ENCODE results near the gene AKAP9. TPM values are rescaled to one million over a fixed set of nuclear protein-coding genes. Genes with fewer than 3 reads are reported as not detected.
"Not testable (repeated sequence)": the region's sequence is repeated elsewhere in the genome, so short reads cannot be mapped to it uniquely, and the experiment has no call there.

Gene AKAP9
- polyA plus RNA-seq, 1 experiment, result 7.4 TPM

GRCh38 chr7:91927912-91928311 lies 12.8 kb upstream of the AKAP9 start:
- ChIA-PET CTCF (interaction anchor here (0.5 to 1.1 kb wide), 2 partner anchors 48 to 115 kb away, joined by 3 read pairs; no protein-coding TSS in a partner anchor), POLR2A (no interaction called here)
- H3K4me3 ChIP-seq (ENCODE audit: low read depth, low read length), result no peak overlapping the region
- H3K27me3 ChIP-seq (ENCODE audit: control insufficient read depth, insufficient read depth, low read length), result peaks cover 2% of the 10 kb centered on the region; the same call in 1 of the 2 replicates
- no peak for TF ChIP-seq CTCF (IDR thresholded peaks at IDR 0.05; ENCODE audit: insufficient read depth, low read depth, low read length)
- H3K36me3 ChIP-seq (ENCODE audit: control insufficient read depth, insufficient read depth, low read length), result no peaks in the 10 kb centered on the region
- no peak for DNase-seq (ENCODE audit: low read depth)

GRCh38 chr7:91929463-91929862 lies 11.2 kb upstream of the AKAP9 start:
- TF ChIP-seq CTCF (IDR thresholded peaks at IDR 0.05; ENCODE audit: insufficient read depth, low read depth, low read length), result no peak
- no peak for DNase-seq (ENCODE audit: low read depth)
- H3K4me3 ChIP-seq (ENCODE audit: low read depth, low read length), result no peak overlapping the region
- POLR2A ChIA-PET, result no interaction called here
- peaks cover 2% of the 10 kb centered on the region; the same call in 1 of the 2 replicates for H3K27me3 ChIP-seq (ENCODE audit: control insufficient read depth, insufficient read depth, low read length)
- CTCF ChIA-PET, result no interaction called here
- H3K36me3 ChIP-seq (ENCODE audit: control insufficient read depth, insufficient read depth, low read length), result no peaks in the 10 kb centered on the region

- POLR2A ChIA-PET, result no interaction called here
- TF ChIP-seq CTCF (IDR thresholded peaks at IDR 0.05; ENCODE audit: insufficient read depth, low read depth, low read length), result no peak
- Histone ChIP-seq H3K36me3 (ENCODE audit: control insufficient read depth, insufficient read depth, low read length) (no peaks in the 10 kb centered on the region), H3K27me3 (ENCODE audit: control insufficient read depth, insufficient read depth, low read length) (no peaks in the 10 kb centered on the region), H3K4me3 (ENCODE audit: low read depth, low read length) (peak overlapping the region; percentile 66)
- DNase-seq (ENCODE audit: low read depth), result no peak
- CTCF ChIA-PET, result interaction anchor here (0.7 to 1.9 kb wide), 3 partner anchors 60 to 109 kb away, joined by 3 to 4 read pairs (median 4); partner anchors contain the start of gene MTERF1
These were observed 491 bp upstream of the AKAP9 start for GRCh38 chr7:91940171-91940570.

- Histone ChIP-seq H3K36me3 (ENCODE audit: control insufficient read depth, insufficient read depth, low read length) (no peaks in the 10 kb centered on the region), H3K4me3 (ENCODE audit: low read depth, low read length) (peak overlapping the region; percentile 66), H3K27me3 (ENCODE audit: control insufficient read depth, insufficient read depth, low read length) (no peaks in the 10 kb centered on the region)
- no peak for DNase-seq (ENCODE audit: low read depth)
- ChIA-PET CTCF (interaction anchor here (1.4 to 1.9 kb wide), 2 partner anchors 12 to 110 kb away, joined by 4 to 6 read pairs; no protein-coding TSS in a partner anchor), POLR2A (interaction anchor here (0.6 kb wide), 1 partner anchor 218 kb away, joined by 14 read pairs; no protein-coding TSS in a partner anchor)
- no peak for TF ChIP-seq CTCF (IDR thresholded peaks at IDR 0.05; ENCODE audit: insufficient read depth, low read depth, low read length)
These were observed 788 bp downstream of the AKAP9 start for GRCh38 chr7:91941450-91941849.

GRCh38 chr7:91942312-91942711 lies 1.6 kb downstream of the AKAP9 start:
- no peak for DNase-seq (ENCODE audit: low read depth)
- H3K4me3 ChIP-seq (ENCODE audit: low read depth, low read length), result no peak overlapping the region
- POLR2A ChIA-PET, result no interaction called here
- H3K27me3 ChIP-seq (ENCODE audit: control insufficient read depth, insufficient read depth, low read length), result no peaks in the 10 kb centered on the region
- no peaks in the 10 kb centered on the region for H3K36me3 ChIP-seq (ENCODE audit: control insufficient read depth, insufficient read depth, low read length)
- CTCF ChIA-PET, result interaction anchor here (1.4 to 1.9 kb wide), 2 partner anchors 11 to 111 kb away, joined by 4 to 6 read pairs; no protein-coding TSS in a partner anchor
- no peak for TF ChIP-seq CTCF (IDR thresholded peaks at IDR 0.05; ENCODE audit: insufficient read depth, low read depth, low read length)

GRCh38 chr7:91944970-91945369 lies 4.3 kb downstream of the AKAP9 start:
- H3K4me3 ChIP-seq (ENCODE audit: low read depth, low read length); DNase-seq (ENCODE audit: low read depth); POLR2A ChIA-PET; H3K27me3 ChIP-seq (ENCODE audit: control insufficient read depth, insufficient read depth, low read length); H3K36me3 ChIP-seq (ENCODE audit: control insufficient read depth, insufficient read depth, low read length): not testable (repeated sequence)
- CTCF ChIA-PET, result interaction anchor here (0.9 to 1.4 kb wide), 2 partner anchors 64 to 115 kb away, joined by 3 read pairs; no protein-coding TSS in a partner anchor

Measured in BJ (cell line).